ENCODE measurements around the gene MISP. TPM values are rescaled to one million over a fixed set of nuclear protein-coding genes. Genes with fewer than 3 reads are reported as not detected.
"Not testable (repeated sequence)": the region's sequence is repeated elsewhere in the genome, so short reads cannot be mapped to it uniquely, and the experiment has no call there.

MISP gene
- polyA plus RNA-seq (ENCODE audit: insufficient read length): 0.19 TPM

- DNase-seq (ENCODE audit: low read depth): no peak
Measured at GRCh38 chr19:750640-751423, at the start of gene MISP. Gene MISP (plus strand): TSS chr19:751112. CDS start chr19:756947, 5,835 bp downstream.

- not testable (repeated sequence) for DNase-seq (ENCODE audit: low read depth)
Measured at GRCh38 chr19:702847-703246, 48.1 kb upstream of the MISP start.

GRCh38 chr19:703329-703650 is 47.6 kb upstream of the MISP start:
- DNase-seq (ENCODE audit: low read depth): no peak

GRCh38 chr19:703651-704446 is 47.1 kb upstream of the MISP start:
- DNase-seq (ENCODE audit: low read depth): no peak

GRCh38 chr19:704447-704741 is 46.5 kb upstream of the MISP start:
- no peak for DNase-seq (ENCODE audit: low read depth)

- DNase-seq (ENCODE audit: low read depth): no peak
Measured at GRCh38 chr19:708154-709143, 42.5 kb upstream of the MISP start, which contains the start of gene PALM. Gene PALM (plus strand): TSS chr19:708935. CDS start chr19:709147, 212 bp downstream.

GRCh38 chr19:709196-709964 is 41.5 kb upstream of the MISP start:
- DNase-seq (ENCODE audit: low read depth): no peak

GRCh38 chr19:709965-710571 is 40.8 kb upstream of the MISP start:
- DNase-seq (ENCODE audit: low read depth): no peak

- DNase-seq (ENCODE audit: low read depth): no peak
Measured at GRCh38 chr19:710767-711166, 40.1 kb upstream of the MISP start.

GRCh38 chr19:711254-711653 is 39.7 kb upstream of the MISP start:
- no peak for DNase-seq (ENCODE audit: low read depth)

GRCh38 chr19:715347-715746 is 35.6 kb upstream of the MISP start:
- DNase-seq (ENCODE audit: low read depth): no peak

GRCh38 chr19:718251-718951 is 32.5 kb upstream of the MISP start:
- DNase-seq (ENCODE audit: low read depth): no peak

GRCh38 chr19:718991-719512 is 31.9 kb upstream of the MISP start:
- no peak for DNase-seq (ENCODE audit: low read depth)

GRCh38 chr19:719636-720344 is 31.1 kb upstream of the MISP start:
- DNase-seq (ENCODE audit: low read depth): no peak

GRCh38 chr19:720345-721160 is 30.4 kb upstream of the MISP start:
- no peak for DNase-seq (ENCODE audit: low read depth)

- no peak for DNase-seq (ENCODE audit: low read depth)
Measured at GRCh38 chr19:722553-723101, 28.3 kb upstream of the MISP start.

GRCh38 chr19:723247-723646 is 27.7 kb upstream of the MISP start:
- no peak for DNase-seq (ENCODE audit: low read depth)

GRCh38 chr19:723714-724113 is 27.2 kb upstream of the MISP start:
- no peak for DNase-seq (ENCODE audit: low read depth)

Measured in forelimb muscle (tissue), 1 donor.